T-cell (primary cell): ENCODE measurements around the gene ADAMTS5. TPM values are rescaled to one million over a fixed set of nuclear protein-coding genes. Genes with fewer than 3 reads are reported as not detected.

Experiments used
- ATAC-seq, 4 experiments: fragments of 200-7000 bp in 3 of 4; fragments of 150-1000 bp in 1 of 4; cut with Tn5 transposase; replicated peaks in 1 of 4; 1 replicate in 3 of 4; 2 replicates in 1 of 4; pipeline ENCODE4 v1.10.0; 2021; ENCODE audit warnings: moderate library complexity in 3 of 4, mild to moderate bottlenecking in 2 of 4, moderate number of reproducible peaks in 1 of 4
- CTCF ChIA-PET, 2 donors: fragments of 300-600 bp; sonication (Branson Sonifier 250); formaldehyde crosslinking; loops; one replicate each; lab custom pipeline; 2022; ENCODE audit warnings: antibody characterized with exemption in 2 of 2; lab: Charles Lee
- POLR2A ChIA-PET, 2 donors: fragments of 300-600 bp; sonication (Branson Sonifier 250); formaldehyde crosslinking; loops; one replicate each; lab custom pipeline; 2022; ENCODE audit warnings: antibody characterized with exemption in 2 of 2; lab: Charles Lee
- DNase-seq, 35 experiments: peaks; one replicate each; pipeline versions ENCODE4 v3.0.0 to v3.0.0-alpha.2; 2013 to 2023
- H3K27ac ChIP-seq: one replicate; pipeline ENCODE4 v1.5.1; 2013; ENCODE audit warnings: low read length
- H3K27me3 ChIP-seq, 2 experiments: replicated peaks in 1 of 2; 1 replicate in 1 of 2; 2 replicates in 1 of 2; pipeline versions ENCODE4 v1.6.1 to v1.7.0; 2013; ENCODE audit warnings: low read length in 1 of 2, mixed read lengths in 1 of 2; ENCODE audit not compliant: control insufficient read depth in 2 of 2, insufficient read depth in 2 of 2; ENCODE audit errors: extremely low read depth in 1 of 2
- H3K36me3 ChIP-seq, 2 donors: 1 replicate in 1 of 2; 2 replicates in 1 of 2; pipeline versions ENCODE4 v1.6.1 to v1.7.0; 2013; ENCODE audit warnings: low read length in 1 of 2; ENCODE audit not compliant: control insufficient read depth in 2 of 2, insufficient read depth in 1 of 2; ENCODE audit errors: extremely low read depth in 1 of 2
- H3K4me1 ChIP-seq, 2 experiments: 1 replicate in 1 of 2; 2 replicates in 1 of 2; pipeline versions ENCODE4 v1.6.1 to v1.7.0; 2013; ENCODE audit warnings: low read length in 2 of 2, mixed read lengths in 1 of 2; ENCODE audit not compliant: insufficient read depth in 2 of 2, control insufficient read depth in 1 of 2; ENCODE audit errors: extremely low read depth in 1 of 2
- H3K4me3 ChIP-seq, 2 donors: 1 replicate in 1 of 2; 2 replicates in 1 of 2; pipeline versions ENCODE4 v1.5.1 to v1.7.0; 2013; ENCODE audit warnings: mild to moderate bottlenecking in 2 of 2, low read length in 1 of 2, moderate library complexity in 1 of 2; ENCODE audit not compliant: control insufficient read depth in 1 of 2; ENCODE audit errors: extremely low read depth in 1 of 2
- H3K9me3 ChIP-seq: 2 replicates; pipeline ENCODE4 v1.7.0; 2013
- H3K27ac Mint-ChIP-seq, 2 donors: one replicate each; pipeline ENCODE4 v1.8.0; 2020 to 2021; ENCODE audit warnings: mild to moderate bottlenecking in 2 of 2, mixed read lengths in 2 of 2
- H3K27me3 Mint-ChIP-seq, 2 donors: one replicate each; pipeline ENCODE4 v1.8.0; 2021 to 2022; ENCODE audit warnings: mixed read lengths in 2 of 2
- H3K36me3 Mint-ChIP-seq: one replicate; pipeline ENCODE4 v1.8.0; 2021; ENCODE audit warnings: mixed read lengths
- H3K4me1 Mint-ChIP-seq, 3 donors: one replicate each; pipeline ENCODE4 v1.8.0; 2020 to 2022; ENCODE audit warnings: mixed read lengths in 3 of 3, mild to moderate bottlenecking in 1 of 3
- H3K4me3 Mint-ChIP-seq, 3 donors: one replicate each; pipeline ENCODE4 v1.8.0; 2020 to 2022; ENCODE audit warnings: mild to moderate bottlenecking in 3 of 3, mixed read lengths in 3 of 3, moderate library complexity in 3 of 3
- H3K9me3 Mint-ChIP-seq, 3 donors: one replicate each; pipeline ENCODE4 v1.8.0; 2020 to 2022; ENCODE audit warnings: mixed read lengths in 3 of 3
- WGBS: methylation state at CpG from one replicate; pipeline ENCODE4 v1.1.5; 2013; ENCODE audit warnings: missing lambda C conversion rate; ENCODE audit not compliant: insufficient coverage; 5-methylcytosine and 5-hydroxymethylcytosine counted together
- total RNA-seq, 35 experiments: library from RNA in 6 of 35; stranded (reverse) in 6 of 35; fragments of 120-200 nt in 1 of 35; gene quantifications; one replicate each; pipeline versions ENCODE4 v1.2.1 to v1.2.4 and lab custom pipeline; 2013 to 2026

Gene ADAMTS5
- total RNA-seq, 5 donors from 2014 or later (not counting 1 experiment from before 2014, with no cell fraction given): 0.03 TPM; not detected in 4

DNA sequence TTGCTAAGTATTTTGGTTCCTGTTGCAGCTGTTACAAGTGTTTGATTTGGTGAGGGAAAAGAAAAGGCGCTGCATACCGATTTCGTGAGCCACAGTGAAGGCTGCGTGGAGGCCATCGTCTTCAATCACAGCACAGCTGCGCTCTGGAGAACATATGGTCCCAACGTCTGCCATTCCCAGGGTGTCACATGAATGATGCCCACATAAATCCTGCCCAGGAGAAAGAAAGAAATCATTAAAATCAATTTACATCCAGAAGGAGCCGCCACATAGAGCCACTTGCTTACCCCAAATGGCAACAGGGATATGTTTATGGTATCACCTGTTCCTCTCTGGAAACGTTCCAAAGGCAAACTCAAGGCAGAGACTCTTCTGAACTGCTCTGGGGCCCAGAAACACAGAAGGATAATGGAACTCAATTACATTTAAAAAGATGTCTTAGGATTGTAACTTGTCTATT, 12.2 kb downstream of the ADAMTS5 start:
- Histone ChIP-seq H3K27me3 (no peaks in the 10 kb centered on the region), H3K9me3 (no peaks in the 10 kb centered on the region), H3K27ac (no peak overlapping the region), H3K4me1 (no peaks in the 10 kb centered on the region), H3K4me3 (no peak overlapping the region), H3K36me3 (no peaks in the 10 kb centered on the region)
- Mint-ChIP-seq H3K4me1 (no peaks in the 10 kb centered on the region), H3K27me3 (peaks cover 0 to 8% of the 10 kb centered on the region in 2 donors), H3K27ac (no peak overlapping the region), H3K9me3 (no peaks in the 10 kb centered on the region), H3K4me3 (no peak overlapping the region), H3K36me3 (no peaks in the 10 kb centered on the region)
- POLR2A ChIA-PET: no interaction called here
- DNase-seq (no peak), ATAC-seq (no peak)
- CTCF ChIA-PET: no interaction called here
- 73% methylated on average over 3 of the region's 9 CpGs for WGBS

DNA sequence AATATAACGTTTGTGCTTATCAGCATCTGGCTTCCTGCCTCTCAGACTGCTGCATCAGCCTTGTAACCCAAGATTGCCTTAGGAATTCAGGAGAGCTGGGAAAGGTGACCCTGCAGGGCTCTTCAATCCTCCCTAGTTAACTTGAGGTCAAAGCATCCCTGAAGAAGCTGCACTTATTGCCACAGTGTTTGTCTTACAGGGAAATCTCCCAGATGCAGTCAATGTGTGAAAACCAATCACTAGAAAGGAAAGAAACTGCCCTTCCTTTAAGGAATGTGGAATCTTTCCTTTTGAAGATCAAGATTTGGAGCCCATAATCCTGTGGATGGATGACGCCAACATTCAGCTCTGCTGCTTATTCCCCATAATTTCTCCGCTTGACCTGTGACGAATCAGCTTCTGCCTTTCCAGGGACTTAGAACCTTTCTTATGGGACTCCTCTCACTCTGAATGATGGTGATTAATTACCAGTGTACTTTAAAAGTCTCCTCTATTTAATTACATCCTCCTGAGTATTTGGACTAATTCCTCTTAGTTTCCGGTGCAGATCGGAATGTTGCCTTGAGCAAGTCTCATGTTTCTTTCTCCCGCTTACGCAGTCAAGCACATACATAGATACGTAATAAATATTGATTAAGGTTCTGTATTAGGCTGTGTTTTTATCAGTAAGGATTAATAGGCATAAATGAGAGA, 14.4 kb downstream of the ADAMTS5 start:
- ChIA-PET CTCF (no interaction called here), POLR2A (no interaction called here)
- Histone ChIP-seq H3K4me3 (no peak overlapping the region), H3K27ac (no peak overlapping the region), H3K36me3 (no peaks in the 10 kb centered on the region), H3K9me3 (no peaks in the 10 kb centered on the region), H3K4me1 (no peaks in the 10 kb centered on the region), H3K27me3 (no peaks in the 10 kb centered on the region)
- no peak for DNase-seq
- Mint-ChIP-seq H3K9me3 (no peaks in the 10 kb centered on the region), H3K27me3 (peaks cover 0 to 11% of the 10 kb centered on the region in 2 donors), H3K36me3 (no peaks in the 10 kb centered on the region), H3K27ac (no peak overlapping the region), H3K4me3 (no peak overlapping the region), H3K4me1 (no peaks in the 10 kb centered on the region)
- ATAC-seq: no peak
- WGBS: no CpG with 5 or more reads among the region's 9 CpGs

DNA sequence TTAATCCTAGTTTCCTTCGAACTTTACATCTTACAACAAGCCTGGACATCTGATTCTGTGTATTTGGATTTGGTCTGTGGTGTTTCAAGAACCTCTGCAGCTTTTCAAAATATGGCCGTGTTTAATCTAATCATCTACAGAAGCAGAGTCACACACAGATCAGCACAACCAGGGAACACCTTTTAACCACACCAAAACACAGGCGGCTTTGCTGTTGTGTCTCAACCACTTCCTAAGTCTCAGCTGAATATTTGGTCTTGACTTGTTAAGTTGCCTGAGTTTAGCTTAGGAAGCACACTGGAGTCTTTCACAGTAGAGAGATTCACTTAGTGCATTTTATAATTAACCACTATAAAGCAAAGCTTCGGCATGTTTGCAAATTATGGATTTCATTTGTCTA, 17.1 kb downstream of the ADAMTS5 start:
- WGBS: no CpG with 5 or more reads among the region's 4 CpGs
- Histone ChIP-seq H3K27me3 (no peaks in the 10 kb centered on the region), H3K36me3 (no peaks in the 10 kb centered on the region), H3K4me1 (no peaks in the 10 kb centered on the region), H3K4me3 (no peak overlapping the region), H3K9me3 (no peaks in the 10 kb centered on the region), H3K27ac (no peak overlapping the region)
- Mint-ChIP-seq H3K4me1 (no peaks in the 10 kb centered on the region), H3K9me3 (no peaks in the 10 kb centered on the region), H3K27ac (no peak overlapping the region), H3K27me3 (peaks cover 0 to 11% of the 10 kb centered on the region in 2 donors), H3K36me3 (no peaks in the 10 kb centered on the region), H3K4me3 (no peak overlapping the region)
- ChIA-PET POLR2A (no interaction called here), CTCF (no interaction called here)
- ATAC-seq: no peak
- DNase-seq: no peak

DNA sequence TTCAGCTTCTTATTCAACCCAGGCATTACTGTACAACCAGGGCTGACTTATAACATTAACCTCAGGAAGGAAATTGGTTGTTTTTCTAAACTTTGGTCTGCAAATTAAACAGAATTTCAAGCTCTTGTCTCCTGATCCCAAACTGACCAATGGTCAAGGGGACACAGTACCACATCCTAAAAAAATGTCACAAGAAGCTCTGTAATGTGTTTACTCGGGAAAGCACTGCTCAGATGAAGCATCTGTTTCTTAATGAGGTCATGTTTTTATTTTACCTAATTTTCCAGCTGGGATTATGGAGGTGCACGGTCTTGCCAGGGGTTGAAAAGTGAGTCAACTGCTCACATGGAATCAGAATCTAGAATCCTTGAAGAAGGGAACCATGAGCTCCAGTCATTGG, 18.7 kb downstream of the ADAMTS5 start:
- Histone ChIP-seq H3K4me1 (no peaks in the 10 kb centered on the region), H3K36me3 (no peaks in the 10 kb centered on the region), H3K27me3 (no peaks in the 10 kb centered on the region), H3K9me3 (no peaks in the 10 kb centered on the region), H3K27ac (no peak overlapping the region), H3K4me3 (no peak overlapping the region)
- Mint-ChIP-seq H3K4me3 (no peak overlapping the region), H3K27me3 (peaks cover 0 to 10% of the 10 kb centered on the region in 2 donors), H3K36me3 (no peaks in the 10 kb centered on the region), H3K27ac (no peak overlapping the region), H3K4me1 (no peaks in the 10 kb centered on the region), H3K9me3 (no peaks in the 10 kb centered on the region)
- CTCF ChIA-PET: interaction anchor here in 1 of 2 donors (0.8 kb wide), 1 partner anchor 1797 kb away, joined by 3 read pairs; no protein-coding TSS in a partner anchor
- DNase-seq: no peak
- ATAC-seq: no peak
- POLR2A ChIA-PET: no interaction called here
- WGBS: 67% methylated on average over 1 of the region's 2 CpGs

DNA sequence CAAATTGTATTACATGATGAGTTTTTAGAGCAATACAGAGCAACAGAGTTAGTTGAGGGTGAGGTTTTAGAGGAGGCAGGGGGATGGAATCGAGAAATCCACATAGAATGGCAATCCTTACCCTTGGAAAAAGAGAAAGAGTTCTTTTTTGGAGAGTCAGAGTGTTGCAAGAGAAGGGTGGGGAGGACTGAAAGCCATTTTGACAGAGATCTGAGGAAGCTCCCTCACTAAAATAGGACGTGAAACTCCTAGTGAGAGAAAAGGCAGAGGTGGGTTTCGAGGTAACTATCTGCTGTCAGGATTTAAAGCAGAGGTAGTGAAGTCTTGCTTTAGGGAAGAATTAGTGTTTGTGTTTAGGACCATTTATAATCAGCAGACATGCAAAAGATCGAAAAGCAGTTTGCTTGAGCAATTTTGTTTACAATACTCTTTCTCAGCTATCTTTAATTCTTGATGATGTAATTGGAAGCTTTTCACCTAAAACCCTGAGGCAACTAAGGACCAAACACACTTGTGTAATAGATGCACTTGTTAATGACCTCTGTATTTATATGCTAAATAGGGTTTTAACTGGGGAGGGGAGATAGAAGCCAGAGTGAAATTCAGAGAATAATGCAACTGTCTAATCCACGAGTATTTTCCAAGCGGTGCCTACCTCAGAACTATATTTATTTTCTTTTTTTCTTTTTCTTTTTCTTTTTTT, 20.0 kb downstream of the ADAMTS5 start:
- POLR2A ChIA-PET: no interaction called here
- Mint-ChIP-seq H3K4me3 (no peak overlapping the region), H3K36me3 (no peaks in the 10 kb centered on the region), H3K27ac (no peak overlapping the region), H3K9me3 (no peaks in the 10 kb centered on the region), H3K4me1 (no peaks in the 10 kb centered on the region), H3K27me3 (peaks cover 0 to 8% of the 10 kb centered on the region in 2 donors)
- no peaks in the 10 kb centered on the region for H3K27me3 ChIP-seq
- H3K9me3 ChIP-seq: no peaks in the 10 kb centered on the region
- no peak overlapping the region for H3K27ac ChIP-seq
- no peak for DNase-seq
- CTCF ChIA-PET: interaction anchor here in 1 of 2 donors (0.7 kb wide), 1 partner anchor 13 kb away, joined by 4 read pairs; no protein-coding TSS in a partner anchor
- H3K4me1 ChIP-seq: no peaks in the 10 kb centered on the region
- ATAC-seq: no peak
- H3K36me3 ChIP-seq: no peaks in the 10 kb centered on the region
- no peak overlapping the region for H3K4me3 ChIP-seq
- WGBS: 40% methylated on average over 1 of the region's 6 CpGs

DNA sequence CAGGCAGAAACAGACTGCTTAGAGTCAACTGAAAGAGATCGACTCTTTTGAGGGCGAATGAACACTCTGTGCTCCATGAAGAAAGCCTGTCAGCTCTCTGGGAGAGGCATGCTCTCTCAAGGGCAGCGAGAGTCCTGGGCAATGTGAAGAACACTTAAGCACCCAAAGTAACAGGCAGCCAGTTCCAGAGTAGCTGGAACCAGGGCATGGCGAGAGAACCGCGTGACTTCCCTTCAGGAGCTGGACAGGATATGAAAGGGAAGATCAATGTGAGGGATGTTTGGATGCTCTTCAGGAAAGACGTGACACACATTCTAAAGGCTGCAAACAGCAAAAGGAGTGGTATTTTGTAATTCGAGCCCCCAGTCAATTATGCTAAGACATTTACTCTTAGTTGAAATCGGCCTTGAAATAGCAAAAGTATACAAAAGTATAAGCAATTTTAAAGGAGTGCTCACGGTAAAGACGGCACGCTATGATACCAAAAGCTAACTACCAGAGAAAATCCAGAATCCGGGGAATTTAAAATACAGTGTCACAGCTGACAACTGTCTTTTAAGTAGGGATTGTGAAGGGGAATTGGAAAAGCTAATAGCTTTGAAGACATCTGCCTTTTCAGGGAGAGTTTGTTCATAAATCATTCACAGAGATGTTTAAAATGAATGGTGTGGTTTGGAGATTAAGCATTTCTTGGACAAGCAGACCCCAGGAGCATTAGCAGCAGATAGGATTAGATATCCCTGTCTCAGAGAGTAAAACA, 20.8 kb downstream of the ADAMTS5 start:
- CTCF ChIA-PET: no interaction called here
- WGBS: 72% methylated on average over 9 of the region's 13 CpGs
- H3K27ac ChIP-seq: no peak overlapping the region

More for the DNA sequence above, 20.8 kb downstream of the ADAMTS5 start:
- no peaks in the 10 kb centered on the region for H3K4me1 Mint-ChIP-seq
- no peaks in the 10 kb centered on the region for H3K36me3 Mint-ChIP-seq
- ATAC-seq: no peak
- H3K4me1 ChIP-seq: no peaks in the 10 kb centered on the region
- peaks cover 0 to 8% of the 10 kb centered on the region in 2 donors for H3K27me3 Mint-ChIP-seq
- H3K9me3 ChIP-seq: no peaks in the 10 kb centered on the region
- no peak for DNase-seq
- no peaks in the 10 kb centered on the region for H3K27me3 ChIP-seq
- no peak overlapping the region for H3K4me3 Mint-ChIP-seq
- no peaks in the 10 kb centered on the region for H3K9me3 Mint-ChIP-seq
- H3K4me3 ChIP-seq: no peak overlapping the region
- POLR2A ChIA-PET: no interaction called here
- H3K36me3 ChIP-seq: no peaks in the 10 kb centered on the region
- H3K27ac Mint-ChIP-seq: no peak overlapping the region
